Osteoblast (primary cell): ENCODE results near the gene JDP2. TPM values are rescaled to one million over a fixed set of nuclear protein-coding genes. Genes with fewer than 3 reads are reported as not detected.

Experiments used
- DNase-seq: peaks from one replicate; pipeline ENCODE4 v3.0.0; 2011; ENCODE audit warnings: low spot score, mixed read lengths; ENCODE audit not compliant: insufficient read length; ENCODE audit errors: missing footprints
- H2AFZ ChIP-seq: 2 replicates; pipeline ENCODE4 v1.6.0; 2011; ENCODE audit warnings: mild to moderate bottlenecking, low read length
- H3K27ac ChIP-seq: 2 replicates; pipeline ENCODE4 v1.5.1; 2011; ENCODE audit warnings: mild to moderate bottlenecking, low read depth, low read length, moderate library complexity
- H3K27me3 ChIP-seq: 2 replicates; pipeline ENCODE4 v1.6.0; 2012; ENCODE audit warnings: mild to moderate bottlenecking, control low read depth, inconsistent platforms, low read length, moderate library complexity; ENCODE audit not compliant: insufficient read depth
- H3K36me3 ChIP-seq: 2 replicates; pipeline ENCODE4 v1.5.1; 2011; ENCODE audit warnings: mild to moderate bottlenecking, low read length, control low read depth, moderate library complexity; ENCODE audit not compliant: insufficient read depth
- H3K4me1 ChIP-seq: 2 replicates; pipeline ENCODE4 v1.5.1; 2011; ENCODE audit warnings: mild to moderate bottlenecking, low read length, control low read depth, moderate library complexity; ENCODE audit not compliant: insufficient read depth
- H3K4me2 ChIP-seq: 2 replicates; pipeline ENCODE4 v1.6.0; 2011; ENCODE audit warnings: mild to moderate bottlenecking, low read length; ENCODE audit not compliant: insufficient read depth
- H3K4me3 ChIP-seq: fragments of 200-600 bp; sonication (generic); 3 replicates; pipeline ENCODE4 v1.5.1; 2012; ENCODE audit warnings: mild to moderate bottlenecking, low read length, inconsistent platforms; ENCODE audit not compliant: insufficient read depth
- H3K79me2 ChIP-seq: 2 replicates; pipeline ENCODE4 v1.6.0; 2012; ENCODE audit warnings: mild to moderate bottlenecking, low read length, control low read depth, inconsistent platforms; ENCODE audit not compliant: insufficient read depth
- H3K9me3 ChIP-seq: 2 replicates; pipeline ENCODE4 v1.5.1; 2011; ENCODE audit warnings: low read depth, low read length, control low read depth
- H4K20me1 ChIP-seq: 2 replicates; pipeline ENCODE4 v1.6.0; 2012; ENCODE audit warnings: mild to moderate bottlenecking, low read length, control low read depth; ENCODE audit not compliant: insufficient read depth
- total RNA-seq: library from RNA; depleted of rRNA; stranded (reverse); fragments of >200 nt; gene quantifications from 2 replicates; pipeline ENCODE4 v1.2.3, GENCODE V29; 2012
- TF ChIP-seq, protein P1 (sequence below): IDR thresholded peaks from 2 replicates; pipeline ENCODE4 v1.5.1; 2011; ENCODE audit warnings: mild to moderate bottlenecking, low read depth, low read length, moderate library complexity; ENCODE audit errors: extremely low read depth

Gene JDP2
- total RNA-seq, 1 donor: 77.1 TPM

DNA sequence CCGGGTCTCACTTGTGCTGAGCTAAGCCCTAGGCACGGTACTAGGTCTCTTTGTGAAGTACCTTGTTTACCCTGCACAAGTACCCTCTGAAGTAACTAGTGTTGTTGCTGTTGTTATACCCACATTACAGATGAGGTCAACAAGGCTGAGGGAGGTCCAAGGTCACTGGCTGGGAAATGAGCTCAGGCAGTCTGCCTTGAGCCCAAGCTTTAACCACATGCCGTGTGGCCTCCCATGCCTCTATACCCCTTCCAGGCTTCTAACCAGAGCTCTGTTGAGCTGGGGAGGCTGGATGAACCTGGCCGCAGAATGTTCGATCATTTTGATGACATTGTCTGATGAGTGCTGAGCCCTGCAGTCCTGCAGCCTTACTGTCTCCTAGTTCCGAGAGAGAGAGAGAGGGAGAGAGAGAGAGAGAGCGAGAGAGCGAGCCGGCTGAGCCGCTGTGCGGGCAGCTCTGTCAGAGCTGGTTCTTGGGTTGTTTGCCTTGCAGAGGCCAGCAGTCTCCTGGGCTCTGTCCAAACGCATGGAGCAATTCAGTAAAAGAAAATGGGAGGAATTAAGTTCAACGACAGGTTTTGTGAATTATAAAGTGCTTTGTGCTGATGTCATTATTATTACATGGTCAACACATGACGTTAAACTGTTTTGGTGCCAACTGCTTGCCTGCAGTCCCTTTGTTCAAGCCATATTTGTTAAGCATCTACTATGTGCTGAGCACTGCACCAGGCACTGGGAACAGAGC, 13.1 kb downstream of the JDP2 start:
- peaks cover 12% of the 10 kb centered on the region for H4K20me1 ChIP-seq
- H3K4me3 ChIP-seq: no peak overlapping the region
- H3K79me2 ChIP-seq: peaks cover 46% of the 10 kb centered on the region
- no peaks in the 10 kb centered on the region for H3K27me3 ChIP-seq
- peaks cover 31% of the 10 kb centered on the region for H3K4me1 ChIP-seq
- TF ChIP-seq, protein P1, sequence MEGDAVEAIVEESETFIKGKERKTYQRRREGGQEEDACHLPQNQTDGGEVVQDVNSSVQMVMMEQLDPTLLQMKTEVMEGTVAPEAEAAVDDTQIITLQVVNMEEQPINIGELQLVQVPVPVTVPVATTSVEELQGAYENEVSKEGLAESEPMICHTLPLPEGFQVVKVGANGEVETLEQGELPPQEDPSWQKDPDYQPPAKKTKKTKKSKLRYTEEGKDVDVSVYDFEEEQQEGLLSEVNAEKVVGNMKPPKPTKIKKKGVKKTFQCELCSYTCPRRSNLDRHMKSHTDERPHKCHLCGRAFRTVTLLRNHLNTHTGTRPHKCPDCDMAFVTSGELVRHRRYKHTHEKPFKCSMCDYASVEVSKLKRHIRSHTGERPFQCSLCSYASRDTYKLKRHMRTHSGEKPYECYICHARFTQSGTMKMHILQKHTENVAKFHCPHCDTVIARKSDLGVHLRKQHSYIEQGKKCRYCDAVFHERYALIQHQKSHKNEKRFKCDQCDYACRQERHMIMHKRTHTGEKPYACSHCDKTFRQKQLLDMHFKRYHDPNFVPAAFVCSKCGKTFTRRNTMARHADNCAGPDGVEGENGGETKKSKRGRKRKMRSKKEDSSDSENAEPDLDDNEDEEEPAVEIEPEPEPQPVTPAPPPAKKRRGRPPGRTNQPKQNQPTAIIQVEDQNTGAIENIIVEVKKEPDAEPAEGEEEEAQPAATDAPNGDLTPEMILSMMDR: no peak
- DNase-seq: no peak
- no peak overlapping the region for H2AFZ ChIP-seq
- peaks cover 12% of the 10 kb centered on the region for H3K36me3 ChIP-seq
- peak overlapping the region; percentile 62 for H3K27ac ChIP-seq
- H3K4me2 ChIP-seq: peak overlapping the region; percentile 9
- H3K9me3 ChIP-seq: no peaks in the 10 kb centered on the region

DNA sequence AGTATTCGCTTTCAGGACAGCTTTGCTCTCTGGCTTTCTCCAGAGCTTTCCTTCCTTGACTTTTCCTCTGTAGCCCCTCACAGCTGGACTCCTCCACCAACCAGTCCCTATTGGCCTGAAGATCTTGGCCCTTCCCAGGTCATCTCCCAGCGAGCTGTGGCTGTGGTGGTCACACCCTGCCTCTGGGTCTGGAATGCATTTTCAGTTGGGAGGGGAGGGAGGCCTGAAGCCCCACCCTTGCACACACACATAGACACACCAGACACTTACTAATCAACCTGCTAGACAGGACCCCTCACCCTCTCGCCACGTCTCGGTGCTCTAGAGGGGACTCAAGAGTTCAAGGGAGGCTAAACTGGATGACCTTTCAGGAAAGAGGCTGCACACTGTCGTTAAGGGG, 13.9 kb downstream of the JDP2 start:
- Histone ChIP-seq H4K20me1 (peaks cover 6% of the 10 kb centered on the region), H3K4me1 (peaks cover 31% of the 10 kb centered on the region), H3K36me3 (peaks cover 12% of the 10 kb centered on the region), H2AFZ (no peak overlapping the region), H3K4me2 (no peak overlapping the region), H3K79me2 (peaks cover 42% of the 10 kb centered on the region), H3K9me3 (no peaks in the 10 kb centered on the region), H3K4me3 (no peak overlapping the region), H3K27me3 (no peaks in the 10 kb centered on the region), H3K27ac (peak overlapping the region; percentile 62)
- no peak for DNase-seq
- TF ChIP-seq, protein P1: no peak

DNA sequence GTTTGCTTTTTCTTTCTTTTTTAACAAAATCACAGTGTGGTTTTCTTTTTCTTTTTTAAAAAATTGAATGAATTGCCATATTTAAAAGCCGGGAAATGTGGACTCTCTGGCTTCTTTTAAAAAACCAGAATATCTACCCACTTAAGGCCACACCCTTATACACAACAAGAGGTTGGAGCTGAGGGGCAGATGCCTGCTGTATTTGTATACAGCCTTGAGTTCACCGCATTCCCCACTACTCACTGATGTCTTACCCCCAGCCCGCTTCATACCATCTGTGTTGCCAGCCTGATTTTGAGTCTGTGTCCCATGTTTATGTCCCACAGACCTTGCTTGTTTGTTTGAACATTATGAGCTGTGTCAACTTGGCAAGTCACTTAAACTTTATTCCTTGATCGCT, 14.3 kb downstream of the JDP2 start:
- Histone ChIP-seq H3K4me3 (no peak overlapping the region), H3K27me3 (no peaks in the 10 kb centered on the region), H3K9me3 (no peaks in the 10 kb centered on the region), H3K4me1 (peaks cover 31% of the 10 kb centered on the region), H2AFZ (no peak overlapping the region), H3K4me2 (peak overlapping the region; percentile 65), H3K27ac (peak overlapping the region; percentile 62), H3K36me3 (peaks cover 12% of the 10 kb centered on the region), H4K20me1 (peaks cover 8% of the 10 kb centered on the region), H3K79me2 (peaks cover 45% of the 10 kb centered on the region)
- DNase-seq: no peak
- TF ChIP-seq, protein P1: no peak

DNA sequence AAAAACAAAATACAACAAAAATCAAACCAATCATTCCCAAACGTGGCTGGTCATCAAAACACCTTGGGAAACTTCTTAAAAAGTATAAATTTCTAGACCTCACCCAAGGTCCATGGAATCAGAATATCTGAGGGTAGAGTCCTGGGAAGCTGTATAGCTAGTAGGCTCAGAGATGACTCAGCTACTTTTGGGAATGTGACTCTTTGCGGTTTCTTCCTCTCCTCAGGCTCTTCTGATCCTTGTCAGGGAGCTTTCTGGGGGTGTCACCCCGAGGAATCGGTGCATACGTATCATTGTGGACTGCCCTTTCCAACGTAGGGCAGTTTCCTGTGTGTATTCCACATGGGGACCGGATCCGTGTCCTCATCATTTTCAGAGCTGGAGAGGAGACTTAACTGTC, 14.8 kb downstream of the JDP2 start:
- H3K4me3 ChIP-seq: no peak overlapping the region
- no peak overlapping the region for H2AFZ ChIP-seq
- TF ChIP-seq, protein P1: no peak
- peaks cover 9% of the 10 kb centered on the region for H3K36me3 ChIP-seq
- H3K27ac ChIP-seq: peak overlapping the region; percentile 62
- H3K4me1 ChIP-seq: peaks cover 31% of the 10 kb centered on the region
- peaks cover 42% of the 10 kb centered on the region for H3K79me2 ChIP-seq
- no peaks in the 10 kb centered on the region for H3K9me3 ChIP-seq
- H3K4me2 ChIP-seq: peak overlapping the region; percentile 65
- H3K27me3 ChIP-seq: no peaks in the 10 kb centered on the region
- DNase-seq: no peak
- peaks cover 8% of the 10 kb centered on the region for H4K20me1 ChIP-seq
